IMR-90 (cell line): ENCODE results near the gene CLIC1. TPM values are rescaled to one million over a fixed set of nuclear protein-coding genes. Genes with fewer than 3 reads are reported as not detected.

Experiments used
- ATAC-seq: fragments of 200-7000 bp; cut with Tn5 transposase; 2 replicates; pipeline ENCODE4 v1.9.1; 2020; ENCODE audit warnings: low read depth, mild to moderate bottlenecking, moderate library complexity
- BruUV-seq: library from RNA; stranded (reverse); fragments of 400-500 nt; replicated peaks from 2 replicates; lab custom pipeline; 2021; lab: Mats Ljungman, UMichigan
- CTCF ChIA-PET: fragments of 300-600 bp; formaldehyde crosslinking; extraction: SDS; loops from one replicate; lab custom pipeline; 2021; ENCODE audit warnings: antibody characterized with exemption; lab: Yijun Ruan, JAX
- POLR2A ChIA-PET: fragments of 300-600 bp; sonication (Branson Sonifier 250); formaldehyde crosslinking; loops from one replicate; lab custom pipeline; 2022; ENCODE audit warnings: antibody characterized with exemption; ENCODE audit not compliant: unreplicated experiment; lab: Charles Lee
- DNase-seq: peaks from one replicate; pipeline ENCODE4 v3.0.0; 2013
- H2AFZ ChIP-seq: replicated peaks from 2 replicates; pipeline ENCODE3; 2013; ENCODE audit warnings: low read length, mild to moderate bottlenecking; ENCODE audit not compliant: poor library complexity
- H2AK5ac ChIP-seq: 2 replicates; pipeline ENCODE4 v1.6.1; 2013; ENCODE audit warnings: low read depth, low read length, inconsistent platforms
- H2AK9ac ChIP-seq: replicated peaks from 2 replicates; pipeline ENCODE3; 2013; ENCODE audit warnings: mild to moderate bottlenecking, low read depth, low read length, moderate library complexity; ENCODE audit not compliant: poor library complexity
- H2BK120ac ChIP-seq: 2 replicates; pipeline ENCODE4 v1.6.1; 2013; ENCODE audit warnings: low read depth, low read length, inconsistent platforms
- H2BK15ac ChIP-seq: 3 replicates; pipeline ENCODE4 v1.6.1; 2013; ENCODE audit warnings: low read depth, low read length, inconsistent platforms
- H2BK20ac ChIP-seq: 2 replicates; pipeline ENCODE4 v1.6.1; 2013; ENCODE audit warnings: low read depth, mild to moderate bottlenecking, inconsistent platforms, low read length, moderate library complexity
- H2BK5ac ChIP-seq: 2 replicates; pipeline ENCODE4 v1.6.1; 2013; ENCODE audit warnings: mild to moderate bottlenecking, low read depth, low read length, inconsistent platforms; ENCODE audit not compliant: poor library complexity, severe bottlenecking
- H3K14ac ChIP-seq: replicated peaks from 2 replicates; pipeline ENCODE4 v1.6.1; 2013; ENCODE audit warnings: low read depth, low read length, inconsistent platforms
- H3K18ac ChIP-seq: 2 replicates; pipeline ENCODE4 v1.6.1; 2013; ENCODE audit warnings: low read depth, low read length, control low read depth
- H3K23ac ChIP-seq: 2 replicates; pipeline ENCODE4 v1.6.1; 2013; ENCODE audit warnings: low read depth, low read length, inconsistent platforms
- H3K27ac ChIP-seq: 2 replicates; pipeline ENCODE4 v1.5.1; 2013; ENCODE audit warnings: mild to moderate bottlenecking, control low read depth, low read length; ENCODE audit not compliant: insufficient read depth
- H3K27me3 ChIP-seq: 2 replicates; pipeline ENCODE4 v1.6.1; 2013; ENCODE audit warnings: low read length; ENCODE audit not compliant: control insufficient read depth, insufficient read depth
- H3K36me3 ChIP-seq: 2 replicates; pipeline ENCODE4 v1.6.1; 2013; ENCODE audit warnings: low read length, mixed read lengths; ENCODE audit not compliant: control insufficient read depth, insufficient read depth
- H3K4ac ChIP-seq: 2 replicates; pipeline ENCODE4 v1.6.1; 2013; ENCODE audit warnings: low read depth, low read length, inconsistent platforms
- H3K4me1 ChIP-seq: 2 replicates; pipeline ENCODE4 v1.6.1; 2013; ENCODE audit warnings: low read length, mixed read lengths; ENCODE audit not compliant: control insufficient read depth, insufficient read depth
- H3K4me2 ChIP-seq: 2 replicates; pipeline ENCODE4 v1.6.1; 2013; ENCODE audit warnings: low read depth, mild to moderate bottlenecking, control low read depth, low read length, moderate library complexity
- H3K4me3 ChIP-seq: 2 replicates; pipeline ENCODE4 v1.5.1; 2013; ENCODE audit warnings: low read depth, mild to moderate bottlenecking, control low read depth, low read length, moderate library complexity; ENCODE audit not compliant: insufficient read depth
- H3K56ac ChIP-seq: 2 replicates; pipeline ENCODE4 v1.6.1; 2013; ENCODE audit warnings: low read length, inconsistent platforms; ENCODE audit not compliant: insufficient read depth; ENCODE audit errors: extremely low read depth
- H3K79me1 ChIP-seq, 2 experiments: 2 replicates each; pipeline ENCODE4 v1.6.1; 2013; ENCODE audit warnings: low read length in 2 of 2, inconsistent platforms in 1 of 2, low read depth in 1 of 2
- H3K9ac ChIP-seq: 2 replicates; pipeline ENCODE4 v1.6.1; 2013; ENCODE audit warnings: low read depth, low read length, control low read depth
- H3K9me1 ChIP-seq: 2 replicates; pipeline ENCODE4 v1.6.1; 2013; ENCODE audit warnings: low read length, inconsistent platforms; ENCODE audit not compliant: insufficient read depth
- H3K9me3 ChIP-seq: 2 replicates; pipeline ENCODE4 v1.6.1; 2013; ENCODE audit warnings: low read length; ENCODE audit not compliant: control insufficient read depth, insufficient read depth
- H4K20me1 ChIP-seq: 2 replicates; pipeline ENCODE4 v1.6.1; 2013; ENCODE audit warnings: low read length, inconsistent platforms; ENCODE audit not compliant: insufficient read depth
- H4K5ac ChIP-seq: 2 replicates; pipeline ENCODE4 v1.6.1; 2013; ENCODE audit warnings: mild to moderate bottlenecking, low read depth, low read length, control low read depth
- H4K8ac ChIP-seq, 2 experiments: 2 replicates each; pipeline ENCODE4 v1.6.1; 2013; ENCODE audit warnings: low read depth in 2 of 2, low read length in 2 of 2, control low read depth in 1 of 2, inconsistent platforms in 1 of 2
- H4K91ac ChIP-seq: 2 replicates; pipeline ENCODE4 v1.6.1; 2013; ENCODE audit warnings: low read depth, low read length, inconsistent platforms; ENCODE audit not compliant: insufficient read depth
- CEBPB ChIP-seq: IDR thresholded peaks from 2 replicates; pipeline ENCODE4 v1.6.1; 2012; ENCODE audit warnings: low read depth, low read length, improper control_type of control experiment
- CHD1 ChIP-seq: IDR thresholded peaks from 2 replicates; pipeline ENCODE4 v1.6.1; 2012; ENCODE audit warnings: low read depth, low read length, improper control_type of control experiment
- FOS ChIP-seq: fragments of 150-350 bp; IDR thresholded peaks from 2 replicates; pipeline ENCODE4 v1.6.1; 2016; ENCODE audit warnings: low read depth, low read length
- NFE2L2 ChIP-seq: fragments of 150-350 bp; IDR thresholded peaks from 2 replicates; pipeline ENCODE4 v1.6.1; 2016; ENCODE audit warnings: low read depth, mild to moderate bottlenecking, low read length
- SMC3 ChIP-seq: fragments of 150-350 bp; IDR thresholded peaks from 2 replicates; pipeline ENCODE4 v1.6.1; 2016; ENCODE audit warnings: low read depth, mild to moderate bottlenecking, antibody characterized with exemption, low read length, moderate library complexity
- WGBS, 2 experiments: methylation state at CpG; one replicate each; pipeline versions ENCODE4 v1.1.5 to v1.1.7; 2013; ENCODE audit warnings: missing lambda C conversion rate in 2 of 2; ENCODE audit not compliant: insufficient read length in 1 of 2; ENCODE audit errors: extremely low coverage in 2 of 2; 5-methylcytosine and 5-hydroxymethylcytosine counted together
- dilution Hi-C: fragments of 300-500 bp; cut with HindIII; formaldehyde crosslinking; loops from one replicate; pipeline ENCODE4 v1.14.3; 2018; ENCODE audit warnings: low sequenced_read_pairs; ENCODE audit not compliant: unreplicated experiment
- in situ Hi-C: fragments of 300-500 bp; cut with MboI; formaldehyde crosslinking; loops from 3 replicates; pipeline ENCODE4 v1.14.3; 2019; ENCODE audit warnings: low sequenced_read_pairs, inconsistent platforms, mixed read lengths
- intact Hi-C: fragments of 100-400 bp; cut with micrococcal nuclease; formaldehyde crosslinking; loops from 2 replicates; pipeline ENCODE4 v1.10.0; 2022
- polyA plus RNA-seq, 3 experiments: library from polyadenylated mRNA; depleted of rRNA; stranded (reverse); fragments of >200 nt; gene quantifications; 2 replicates each; pipeline ENCODE4 v1.2.3, GENCODE V29; 2012; ENCODE audit warnings: low replicate concordance in 1 of 3
- total RNA-seq: library from RNA; depleted of rRNA; stranded (reverse); fragments of >200 nt; gene quantifications from 2 replicates; pipeline ENCODE4 v1.2.3, GENCODE V29; 2012
- TF ChIP-seq, protein P1 (sequence below): fragments of 150-350 bp; IDR thresholded peaks from 2 replicates; pipeline ENCODE4 v1.6.1; 2016; ENCODE audit warnings: low read depth, mild to moderate bottlenecking, low read length, moderate library complexity, borderline replicate concordance

Gene CLIC1
- total and polyA plus RNA-seq, 2 of the 4 experiments (the other 2 are of a cell fraction): 706 to 1,185 TPM

DNA sequence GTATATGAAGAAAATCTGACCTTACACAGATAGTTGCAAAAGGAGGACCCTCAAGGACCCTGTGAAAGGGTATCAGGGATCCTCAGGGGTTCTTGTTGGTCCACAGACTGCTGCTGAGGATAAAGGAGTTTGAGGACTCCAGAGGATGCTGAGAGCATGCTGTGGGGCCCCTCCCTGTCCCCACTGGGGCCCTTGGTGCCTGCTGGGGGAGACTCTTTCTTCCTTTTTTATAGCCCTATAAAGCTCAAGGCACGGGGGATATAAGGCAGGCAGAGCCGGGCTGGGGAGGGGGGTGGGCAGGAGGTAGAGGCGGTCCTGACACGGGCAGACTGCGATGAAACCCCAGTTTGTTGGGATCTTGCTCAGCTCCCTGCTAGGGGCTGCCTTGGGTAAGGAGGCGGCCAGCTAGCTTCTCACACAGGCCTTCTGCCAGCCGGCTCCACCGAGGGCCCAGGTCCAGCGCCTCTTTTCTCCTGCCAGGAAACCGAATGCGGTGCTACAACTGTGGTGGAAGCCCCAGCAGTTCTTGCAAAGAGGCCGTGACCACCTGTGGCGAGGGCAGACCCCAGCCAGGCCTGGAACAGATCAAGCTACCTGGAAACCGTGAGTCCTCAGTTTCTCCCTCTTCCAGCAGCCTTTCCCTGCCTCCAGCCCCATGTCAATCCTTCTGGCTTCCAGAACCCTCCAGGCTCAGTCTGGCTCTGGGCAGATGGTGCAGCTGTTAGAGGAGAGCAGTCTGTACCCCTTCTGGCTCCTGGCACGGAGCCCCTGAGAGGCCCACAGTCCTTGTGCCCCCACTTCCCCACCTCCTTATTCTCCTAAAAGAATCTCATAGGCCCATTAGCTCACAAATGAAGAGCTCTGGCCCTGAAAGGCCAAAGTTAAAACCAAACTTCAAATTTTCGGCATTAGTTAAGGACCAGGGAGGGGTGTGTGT lies 21.0 kb downstream of the CLIC1 start, which contains the start of gene LY6G6D (continued):
- no peak for TF ChIP-seq CEBPB
- no peak for TF ChIP-seq NFE2L2

DNA sequence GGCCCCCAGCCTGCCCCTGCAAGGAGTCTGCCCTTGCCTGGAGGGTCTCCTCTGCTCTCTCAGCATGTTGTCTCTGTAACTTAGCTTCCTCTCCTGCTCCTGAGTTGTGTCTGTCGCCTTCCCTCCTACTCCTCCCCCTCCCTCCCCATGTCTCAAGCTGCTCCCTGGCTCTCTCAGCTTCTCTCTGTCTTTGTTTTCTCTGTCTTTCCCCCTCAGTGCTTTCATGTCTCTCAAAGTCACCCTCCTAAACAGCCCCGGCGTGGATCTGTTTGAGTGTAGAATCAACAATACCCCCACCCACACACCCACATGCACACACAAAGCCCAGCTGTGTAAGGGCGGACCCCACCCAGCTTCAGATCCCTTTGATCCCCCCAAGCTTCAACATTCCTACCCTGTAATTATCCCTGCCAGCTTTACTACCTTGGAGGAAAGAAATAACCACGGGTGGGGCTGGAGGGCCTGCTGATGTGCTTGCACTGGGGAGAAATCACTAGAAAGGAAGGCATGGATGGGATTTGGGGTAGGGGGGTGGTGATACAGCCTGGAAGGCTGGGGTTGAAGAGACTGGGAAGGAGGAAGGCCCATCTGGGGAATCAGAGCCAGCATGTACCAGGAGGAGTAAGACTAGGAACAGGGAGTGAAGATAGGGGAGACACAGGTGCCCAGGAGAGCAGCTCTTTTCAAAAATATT lies 22.2 kb downstream of the CLIC1 start:
- intact Hi-C loops: no loop called here
- WGBS, 2 experiments: 20% methylated on average over 1 of the region's 5 CpGs; no CpG with 5 or more reads in 1 of the 2 experiments

More for the DNA sequence above, 22.2 kb downstream of the CLIC1 start:
- Histone ChIP-seq H2BK5ac (no peak overlapping the region), H2BK15ac (no peak overlapping the region), H3K36me3 (no peaks in the 10 kb centered on the region), H4K91ac (no peak overlapping the region), H3K4me2 (no peak overlapping the region), H3K4ac (no peak overlapping the region), H3K79me1 (no peaks in the 10 kb centered on the region), H3K4me3 (no peak overlapping the region), H3K4me1 (no peaks in the 10 kb centered on the region), H2AK5ac (no peak overlapping the region), H3K27ac (no peak overlapping the region), H4K8ac (no peak overlapping the region), H3K27me3 (peaks cover 37% of the 10 kb centered on the region), H4K5ac (no peak overlapping the region), H3K18ac (no peak overlapping the region), H2BK20ac (no peak overlapping the region), H3K9me3 (no peaks in the 10 kb centered on the region), H3K9ac (no peak overlapping the region), H4K20me1 (no peaks in the 10 kb centered on the region; the same call in 1 of the 2 replicates), H3K9me1 (no peaks in the 10 kb centered on the region), H3K23ac (peak overlapping the region; percentile 59; the same call in 1 of the 2 replicates), H2AK9ac (no peak overlapping the region), H2AFZ (no peak overlapping the region), H2BK120ac (no peak overlapping the region), H3K14ac (no peak overlapping the region), H3K56ac (no peak overlapping the region)
- BruUV-seq: no TSS peak
- ChIA-PET POLR2A (no interaction called here), CTCF (no interaction called here)
- DNase-seq (no peak), ATAC-seq (0 out of 2 replicates have a peak, but pooled peaks have one; percentile 17)
- dilution Hi-C loops (no loop called here), in situ Hi-C loops (no loop called here)
- TF ChIP-seq FOS (no peak), SMC3 (no peak), CHD1 (no peak)
- TF ChIP-seq, protein P1, sequence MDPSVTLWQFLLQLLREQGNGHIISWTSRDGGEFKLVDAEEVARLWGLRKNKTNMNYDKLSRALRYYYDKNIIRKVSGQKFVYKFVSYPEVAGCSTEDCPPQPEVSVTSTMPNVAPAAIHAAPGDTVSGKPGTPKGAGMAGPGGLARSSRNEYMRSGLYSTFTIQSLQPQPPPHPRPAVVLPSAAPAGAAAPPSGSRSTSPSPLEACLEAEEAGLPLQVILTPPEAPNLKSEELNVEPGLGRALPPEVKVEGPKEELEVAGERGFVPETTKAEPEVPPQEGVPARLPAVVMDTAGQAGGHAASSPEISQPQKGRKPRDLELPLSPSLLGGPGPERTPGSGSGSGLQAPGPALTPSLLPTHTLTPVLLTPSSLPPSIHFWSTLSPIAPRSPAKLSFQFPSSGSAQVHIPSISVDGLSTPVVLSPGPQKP: no peak
